Thymus (tissue), 11 donors: Measurements from ENCODE around the gene TPM2. TPM values are rescaled to one million over a fixed set of nuclear protein-coding genes. Genes with fewer than 3 reads are reported as not detected.
"Not testable (repeated sequence)": the region's sequence is repeated elsewhere in the genome, so short reads cannot be mapped to it uniquely, and the experiment has no call there.

ENCODE experiments used
- DNase-seq, 9 donors: peaks; one replicate each; pipeline ENCODE4 v3.0.0-alpha.2; 2013; ENCODE audit warnings: low spot score in 9 of 9, low read depth in 6 of 9, missing footprints in 1 of 9
- H3K27ac ChIP-seq, 2 donors: one replicate each; pipeline ENCODE4 v1.5.1; 2013; ENCODE audit warnings: control low read depth in 1 of 2, low read depth in 1 of 2, low read length in 1 of 2, mild to moderate bottlenecking in 1 of 2, moderate library complexity in 1 of 2
- H3K27me3 ChIP-seq, 2 donors: one replicate each; pipeline ENCODE4 v1.5.1; 2013; ENCODE audit warnings: low read length in 1 of 2; ENCODE audit not compliant: control insufficient read depth in 2 of 2, insufficient read depth in 1 of 2
- H3K36me3 ChIP-seq, 2 donors: one replicate each; pipeline ENCODE4 v1.5.1; 2013; ENCODE audit warnings: low read length in 1 of 2, mild to moderate bottlenecking in 1 of 2, moderate library complexity in 1 of 2; ENCODE audit not compliant: control insufficient read depth in 2 of 2, insufficient read depth in 2 of 2
- H3K4me1 ChIP-seq, 2 donors: one replicate each; pipeline ENCODE4 v1.5.1; 2013; ENCODE audit warnings: low read length in 2 of 2; ENCODE audit not compliant: control insufficient read depth in 2 of 2, insufficient read depth in 2 of 2
- H3K4me3 ChIP-seq, 2 donors: one replicate each; pipeline ENCODE4 v1.5.1; 2013; ENCODE audit warnings: low read length in 2 of 2, control low read depth in 1 of 2, mild to moderate bottlenecking in 1 of 2
- H3K9me3 ChIP-seq, 2 donors: one replicate each; pipeline ENCODE4 v1.5.1; 2013; ENCODE audit warnings: low read length in 1 of 2, mild to moderate bottlenecking in 1 of 2; ENCODE audit not compliant: control insufficient read depth in 2 of 2, insufficient read depth in 1 of 2
- WGBS: extraction: QIAGEN DNeasy Blood & Tissue Kit; methylation state at CpG from one replicate; pipeline ENCODE4 v1.1.7; 2013; 5-methylcytosine and 5-hydroxymethylcytosine counted together
- polyA plus RNA-seq: library from polyadenylated mRNA; stranded (reverse); fragments of 200-250 nt; gene quantifications from one replicate; pipeline ENCODE4 v1.2.3, GENCODE V29; 2013
- total RNA-seq: library from RNA; stranded (reverse); fragments of 120-200 nt; gene quantifications from one replicate; pipeline ENCODE4 v1.2.4, GENCODE V29; 2013
- donor health status: healthy.

TPM2 gene
- total and polyA plus RNA-seq, 2 donors, result 28.6 to 475 TPM

- Histone ChIP-seq H3K36me3 (peaks cover 0 to 15% of the 10 kb centered on the region in 2 donors), H3K4me3 (peak overlapping the region; percentile 68 to 95), H3K9me3 (no peaks in the 10 kb centered on the region), H3K27me3 (no peaks in the 10 kb centered on the region), H3K4me1 (peaks cover 41 to 62% of the 10 kb centered on the region in 2 donors), H3K27ac (peak overlapping the region; percentile 95 to 99)
- under 1% methylated on average over 58 of the region's 58 CpGs for WGBS
- DNase-seq, result peak; percentile 83 to 96 (median 93)
Measured at GRCh38 chr9:35646533-35647265, 43.0 kb downstream of the TPM2 start.

GRCh38 chr9:35646153-35646532, 43.6 kb downstream of the TPM2 start:
- WGBS, result under 1% methylated on average over 11 of the region's 11 CpGs
- H3K36me3 ChIP-seq, result peaks cover 0 to 15% of the 10 kb centered on the region in 2 donors
- H3K4me1 ChIP-seq, result peaks cover 36 to 56% of the 10 kb centered on the region in 2 donors
- peak overlapping the region; percentile 95 to 99 for H3K27ac ChIP-seq
- peak in 6 of 9 donors; percentile 42 to 84 (median 58) for DNase-seq
- H3K4me3 ChIP-seq, result peak overlapping the region; percentile 68 to 95
- H3K9me3 ChIP-seq, result no peaks in the 10 kb centered on the region
- no peaks in the 10 kb centered on the region for H3K27me3 ChIP-seq

GRCh38 chr9:35645736-35646135, 44.0 kb downstream of the TPM2 start:
- peak overlapping the region; percentile 68 to 95 for H3K4me3 ChIP-seq
- peak overlapping the region; percentile 93 to 99 for H3K27ac ChIP-seq
- H3K4me1 ChIP-seq, result peaks cover 35 to 52% of the 10 kb centered on the region in 2 donors
- WGBS, result 44% methylated on average over 10 of the region's 10 CpGs
- not testable (repeated sequence) for DNase-seq, H3K9me3 ChIP-seq, H3K27me3 ChIP-seq
- H3K36me3 ChIP-seq, result peaks cover 0 to 15% of the 10 kb centered on the region in 2 donors

- Histone ChIP-seq H3K27ac (no peak overlapping the region), H3K27me3 (no peaks in the 10 kb centered on the region), H3K36me3 (peaks cover 0 to 8% of the 10 kb centered on the region in 2 donors), H3K4me3 (no peak overlapping the region), H3K4me1 (peaks cover 20 to 35% of the 10 kb centered on the region in 2 donors), H3K9me3 (no peaks in the 10 kb centered on the region)
- no peak for DNase-seq
- WGBS, result 97% methylated on average over 12 of the region's 12 CpGs
Measured at GRCh38 chr9:35643046-35643445, 46.7 kb downstream of the TPM2 start.

GRCh38 chr9:35641478-35641877, 48.2 kb downstream of the TPM2 start:
- 64% methylated on average over 3 of the region's 3 CpGs for WGBS

GRCh38 chr9:35640431-35640830, 49.3 kb downstream of the TPM2 start:
- H3K27ac ChIP-seq, H3K9me3 ChIP-seq, DNase-seq, H3K27me3 ChIP-seq, H3K4me3 ChIP-seq, H3K36me3 ChIP-seq: not testable (repeated sequence)
- peaks cover 9 to 18% of the 10 kb centered on the region in 2 donors for H3K4me1 ChIP-seq
- WGBS, result over 99% methylated on average over 15 of the region's 15 CpGs

More at GRCh38 chr9:35641478-35641877, 48.2 kb downstream of the TPM2 start:
- DNase-seq, H3K27ac ChIP-seq, H3K4me3 ChIP-seq, H3K9me3 ChIP-seq, H3K36me3 ChIP-seq, H3K27me3 ChIP-seq: not testable (repeated sequence)
- H3K4me1 ChIP-seq, result peaks cover 12 to 22% of the 10 kb centered on the region in 2 donors

DNA sequence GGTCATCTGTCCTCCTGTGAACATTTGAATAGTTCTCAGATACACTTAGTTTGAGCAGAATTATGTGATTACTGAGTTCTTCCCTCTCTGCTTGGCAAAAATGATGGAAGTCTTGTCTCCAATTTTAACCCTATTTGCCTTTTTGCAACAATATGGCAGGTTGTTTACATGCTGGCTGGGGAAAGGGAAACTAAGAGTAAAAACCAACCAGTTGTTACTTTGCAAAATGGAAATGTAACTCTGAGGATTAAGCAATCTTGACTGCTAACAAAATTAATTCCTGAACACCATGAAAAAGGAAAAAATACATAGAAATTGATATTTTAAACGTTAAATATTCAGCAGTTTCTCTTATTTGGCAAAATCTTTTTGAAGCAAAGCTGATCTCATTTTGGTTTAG, 50.1 kb downstream of the TPM2 start:
- peaks cover 8 to 10% of the 10 kb centered on the region in 2 donors for H3K4me1 ChIP-seq
- 100% methylated on average over 1 of the region's 1 CpG for WGBS
- H3K27ac ChIP-seq, result peak overlapping the region in 1 of 2 donors; percentile 56

GRCh38 chr9:35639225-35639624, 50.5 kb downstream of the TPM2 start:
- DNase-seq, H3K4me1 ChIP-seq, H3K36me3 ChIP-seq, H3K27me3 ChIP-seq, H3K4me3 ChIP-seq, H3K9me3 ChIP-seq: not testable (repeated sequence)
- H3K27ac ChIP-seq, result peak overlapping the region in 1 of 2 donors; percentile 56
- WGBS, result 60% methylated on average over 1 of the region's 1 CpG

More for the DNA sequence above, 50.1 kb downstream of the TPM2 start:
- H3K36me3 ChIP-seq, result peaks cover 0 to 8% of the 10 kb centered on the region in 2 donors
- no peaks in the 10 kb centered on the region for H3K9me3 ChIP-seq
- DNase-seq, result no peak
- no peaks in the 10 kb centered on the region for H3K27me3 ChIP-seq
- no peak overlapping the region for H3K4me3 ChIP-seq

DNA sequence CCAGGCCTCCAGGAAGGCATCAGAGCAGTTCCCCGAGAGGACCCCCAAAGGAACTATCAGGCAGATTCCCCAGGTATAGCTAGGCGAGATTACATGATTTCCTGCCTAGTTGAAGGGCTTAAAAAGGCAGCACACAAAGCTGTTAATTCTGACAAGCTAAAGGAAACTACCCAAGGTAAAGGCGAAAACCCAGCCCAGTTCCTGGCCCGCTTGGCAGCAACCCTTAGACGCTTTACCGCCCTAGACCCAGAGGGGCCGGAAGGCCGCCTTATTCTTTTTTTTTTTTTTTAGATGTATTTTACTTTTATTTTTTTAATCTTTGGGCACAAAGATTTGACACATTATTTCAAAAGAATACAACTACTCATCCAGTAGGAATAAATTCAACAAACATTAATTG, 51.0 kb downstream of the TPM2 start:
- H3K4me3 ChIP-seq, H3K9me3 ChIP-seq, H3K36me3 ChIP-seq, H3K4me1 ChIP-seq, H3K27me3 ChIP-seq: not testable (repeated sequence)
- WGBS, result 35% methylated on average over 7 of the region's 8 CpGs
- H3K27ac ChIP-seq, result peak overlapping the region; percentile 18 to 23
- peak in 1 of 9 donors; percentile 54 for DNase-seq
